HG02852 (cell line): Measurements from ENCODE around the gene EZR.

ENCODE experiments used
- ATAC-seq: cut with Tn5 transposase; IDR thresholded peaks from one replicate; pipeline ENCODE4 v1.9.1; 2021; ENCODE audit warnings: mild to moderate bottlenecking, moderate library complexity; ENCODE audit not compliant: unreplicated experiment

The EZR gene

DNA sequence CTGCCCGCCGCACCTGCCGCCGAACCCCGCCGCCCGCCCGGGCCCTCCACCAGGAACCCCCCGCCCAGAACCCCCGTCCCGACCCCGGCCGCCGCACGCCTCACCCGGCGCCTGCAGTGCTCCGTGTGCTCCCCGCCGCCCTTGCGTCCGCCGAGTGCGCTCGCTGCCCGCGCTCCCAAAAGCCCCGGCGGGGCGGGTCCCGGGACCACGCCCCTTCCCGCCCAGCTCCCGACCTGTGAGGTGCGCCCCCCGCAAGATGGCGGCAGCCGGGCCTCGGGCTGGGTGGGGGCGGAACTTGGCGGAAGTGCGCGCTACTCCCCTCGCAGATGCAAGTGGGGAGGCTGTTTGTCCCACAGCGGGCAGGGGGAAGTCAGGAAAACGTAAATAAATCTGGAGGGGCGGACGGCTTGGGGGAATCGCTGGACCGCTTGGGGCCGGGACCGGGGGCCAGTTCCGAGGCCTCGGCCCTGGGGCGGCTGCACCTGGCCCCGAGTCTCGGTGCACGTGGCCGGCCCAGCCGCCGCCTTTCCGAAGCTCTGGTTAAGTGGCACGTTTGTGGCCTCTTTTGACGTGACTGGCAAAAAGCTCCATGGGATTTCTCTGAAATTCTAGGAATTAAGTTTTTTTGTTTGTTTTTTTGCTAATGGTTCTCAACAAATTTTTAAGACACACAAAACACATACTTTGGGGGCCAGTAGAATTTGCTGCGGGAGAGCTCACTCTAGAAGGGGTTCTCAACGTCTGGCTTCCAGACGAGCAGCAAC, at the start of gene EZR:
Gene EZR (minus strand): TSS at position 156 of the 764 bp plus-strand sequence. CDS start 1,275 bp downstream, outside the sequence.
- ATAC-seq: peak; percentile 53

- no peak for ATAC-seq
Observed at GRCh38 chr6:158868122-158868480, 48.9 kb upstream of the EZR start.

GRCh38 chr6:158867381-158868121, 48.4 kb upstream of the EZR start:
- ATAC-seq: no peak

GRCh38 chr6:158865769-158866168, 46.6 kb upstream of the EZR start:
- ATAC-seq: no peak

- no peak for ATAC-seq
Observed at GRCh38 chr6:158863646-158864045, 44.5 kb upstream of the EZR start.

- ATAC-seq: no peak
Observed at GRCh38 chr6:158861686-158862381, 42.7 kb upstream of the EZR start.

DNA sequence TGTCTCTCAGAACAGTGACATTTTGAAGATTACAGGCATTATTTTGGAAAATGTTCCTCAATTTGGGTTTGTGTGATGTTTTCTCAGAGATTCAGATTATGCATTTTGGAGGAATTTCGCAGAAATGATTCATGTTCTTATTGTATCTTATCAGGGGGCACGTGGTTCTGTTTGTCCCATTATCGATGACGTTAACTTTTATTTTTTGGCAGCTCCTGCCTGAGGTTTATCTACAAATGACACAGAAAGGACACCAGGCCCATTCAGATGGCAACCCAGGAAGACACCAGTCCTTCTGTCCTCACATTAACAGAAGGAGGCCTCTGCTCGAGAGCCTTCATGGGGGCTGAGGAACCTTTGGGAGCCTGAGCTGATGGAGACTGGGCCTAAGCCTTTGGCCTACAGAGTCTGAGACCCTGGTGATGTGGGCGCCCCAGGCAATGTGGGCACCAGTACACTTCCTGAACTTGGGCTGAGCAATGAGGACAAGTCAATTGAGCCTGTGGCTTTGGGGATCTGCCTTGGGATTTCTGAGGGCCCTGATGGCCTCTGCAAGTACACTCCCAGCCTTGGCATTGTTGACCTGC, 41.2 kb upstream of the EZR start:
- no peak for ATAC-seq

DNA sequence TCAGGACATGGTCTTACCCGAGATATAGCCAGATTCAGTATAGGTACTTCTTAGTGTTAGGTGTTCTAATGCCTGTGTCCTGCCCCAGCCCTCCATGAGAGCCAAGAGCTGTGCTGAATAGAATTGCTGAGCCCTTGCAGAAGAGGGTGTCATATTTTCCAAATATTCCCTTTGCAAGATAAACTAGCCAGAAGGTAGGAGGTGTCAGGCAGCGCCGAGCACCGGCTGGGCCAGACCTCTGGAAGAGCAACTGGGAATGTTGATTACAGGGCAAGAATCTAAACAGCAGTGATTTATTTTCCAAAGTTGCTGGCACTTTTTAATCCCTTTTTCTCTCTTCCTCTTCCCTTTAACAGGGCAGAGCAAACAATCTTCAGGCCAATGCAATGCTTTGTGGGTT, 37.1 kb upstream of the EZR start:
- no peak for ATAC-seq

DNA sequence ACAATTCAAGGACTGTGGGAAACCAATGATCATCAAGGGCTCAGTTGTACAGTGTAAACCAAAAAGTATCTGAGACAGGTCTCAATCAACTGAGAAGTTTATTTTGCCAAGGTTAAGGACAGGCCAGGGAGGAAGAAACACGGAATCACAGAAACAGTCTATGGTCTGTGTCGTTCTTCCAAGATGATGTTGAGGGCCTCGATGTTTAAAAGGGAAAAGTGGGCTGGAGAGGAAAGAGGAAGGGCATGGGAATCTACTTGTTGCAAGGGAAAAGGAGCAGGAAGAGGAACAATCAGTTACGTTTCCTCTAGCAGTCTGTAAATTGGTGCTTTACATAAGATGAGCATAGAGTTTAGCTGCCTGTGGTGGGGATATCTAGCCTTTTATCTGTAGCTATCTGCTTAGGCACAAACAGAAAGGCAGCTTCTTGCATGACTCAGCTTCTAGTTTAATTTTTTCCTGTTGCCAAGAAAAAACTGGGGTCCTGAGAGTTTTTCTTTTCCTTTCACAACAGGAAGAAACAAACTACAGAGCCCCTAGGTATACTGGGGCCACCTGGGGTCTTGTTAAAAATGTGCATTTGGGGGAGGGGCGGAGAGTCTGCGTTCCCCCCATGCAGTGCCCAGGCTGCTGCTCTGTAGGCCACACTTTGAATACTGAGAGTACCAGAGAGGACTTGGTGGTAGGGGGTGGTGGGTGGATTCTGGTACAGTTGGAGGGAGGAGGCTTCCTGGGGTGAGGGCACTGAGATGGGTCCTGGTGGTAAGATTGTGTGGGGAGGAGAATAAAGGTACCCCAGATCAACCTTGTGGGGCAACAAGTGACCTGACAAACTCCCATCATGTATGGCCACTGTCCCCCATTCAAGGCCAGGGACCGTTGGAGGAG, 35.3 kb upstream of the EZR start:
- ATAC-seq: no peak

DNA sequence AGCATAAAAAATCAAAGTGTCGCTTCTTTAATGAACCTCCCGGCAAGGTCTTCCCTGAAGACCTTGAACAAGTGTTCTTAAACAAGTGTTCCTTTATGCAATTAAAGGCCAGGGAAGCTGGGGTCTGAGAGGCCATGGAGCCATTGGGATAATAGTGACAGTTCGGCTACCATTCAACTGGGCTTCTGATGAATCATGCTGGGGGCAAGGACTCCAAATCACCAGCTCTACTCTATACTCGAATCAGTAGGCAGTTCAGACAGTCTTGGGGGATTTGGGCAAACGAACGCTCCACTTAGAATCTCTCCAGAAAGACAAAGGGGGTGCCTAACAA, 34.7 kb upstream of the EZR start:
- no peak for ATAC-seq

GRCh38 chr6:158853072-158853879, 34.1 kb upstream of the EZR start:
- peak; percentile 94 for ATAC-seq

GRCh38 chr6:158852312-158853071, 33.3 kb upstream of the EZR start:
- no peak for ATAC-seq

GRCh38 chr6:158850807-158851115, 31.6 kb upstream of the EZR start:
- ATAC-seq: no peak

GRCh38 chr6:158849899-158850806, 31.0 kb upstream of the EZR start:
- no peak for ATAC-seq

DNA sequence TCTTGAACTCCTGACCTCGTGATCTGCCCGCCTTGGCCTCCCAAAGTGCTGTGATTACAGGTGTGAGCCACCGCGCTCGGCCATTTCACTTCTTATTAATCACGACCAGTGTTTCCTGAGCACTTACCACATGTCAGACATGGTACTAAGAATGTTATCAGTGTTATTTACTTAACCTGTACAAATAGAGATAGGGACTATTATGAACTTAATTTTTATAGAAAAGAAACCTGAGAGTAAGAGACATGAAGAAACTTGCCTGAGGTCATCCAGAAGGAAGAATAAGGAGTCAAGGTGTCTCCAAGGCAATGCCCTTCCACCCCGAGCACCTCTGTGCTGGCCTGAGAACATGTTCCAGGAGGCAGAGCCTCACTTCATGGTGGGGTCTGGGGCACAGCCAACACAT, 29.3 kb upstream of the EZR start:
- ATAC-seq: no peak

DNA sequence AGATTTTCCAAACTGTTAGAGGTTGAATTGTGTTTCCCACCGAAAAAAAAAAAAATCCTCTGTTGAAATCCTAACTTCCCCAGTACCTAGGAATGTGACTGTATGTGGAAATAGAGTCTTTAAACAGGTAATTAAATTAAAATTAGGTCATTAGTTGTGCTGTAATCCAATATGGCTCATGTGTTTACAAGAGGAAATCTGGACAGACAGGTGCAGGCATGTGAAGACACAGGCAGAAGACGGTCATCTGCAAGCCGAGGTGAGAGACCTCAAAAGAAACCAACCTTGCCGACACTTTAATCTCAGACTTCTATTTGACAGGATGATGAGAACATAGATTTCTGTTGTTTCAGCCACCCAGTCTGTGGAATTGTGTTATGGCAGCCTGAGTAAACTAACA, 28.6 kb upstream of the EZR start:
- no peak for ATAC-seq

GRCh38 chr6:158847012-158847529, 27.9 kb upstream of the EZR start:
- ATAC-seq: no peak
